KG1 (cell line): Measurements from ENCODE around the gene DOCK11.

Experiments
- DNase-seq: peaks from one replicate; lab custom pipeline; 2025; lab: John Stamatoyannopoulos, UW

The DOCK11 gene

GRCh38 chrX:118502161-118502789 is 6.7 kb downstream of the DOCK11 start:
- DNase-seq: peak; percentile 11

GRCh38 chrX:118503260-118504041 is 7.8 kb downstream of the DOCK11 start:
- peak; percentile 1 for DNase-seq

- no peak for DNase-seq
These were observed 9.0 kb downstream of the DOCK11 start for GRCh38 chrX:118504581-118504980.

- no peak for DNase-seq
These were observed 11.3 kb downstream of the DOCK11 start for GRCh38 chrX:118506805-118507480.

GRCh38 chrX:118507766-118508165 is 12.2 kb downstream of the DOCK11 start:
- DNase-seq: no peak

GRCh38 chrX:118508221-118508620 is 12.6 kb downstream of the DOCK11 start:
- DNase-seq: no peak

GRCh38 chrX:118508635-118509034 is 13.0 kb downstream of the DOCK11 start:
- DNase-seq: no peak

GRCh38 chrX:118510111-118510510 is 14.5 kb downstream of the DOCK11 start:
- no peak for DNase-seq

- DNase-seq: no peak
These were observed 17.7 kb downstream of the DOCK11 start for GRCh38 chrX:118513120-118513898.

- no peak for DNase-seq
These were observed 24.0 kb downstream of the DOCK11 start for GRCh38 chrX:118519411-118520215.

- no peak for DNase-seq
These were observed 24.9 kb downstream of the DOCK11 start for GRCh38 chrX:118520216-118521206.

- no peak for DNase-seq
These were observed 25.8 kb downstream of the DOCK11 start for GRCh38 chrX:118521435-118521834.

- DNase-seq: no peak
These were observed 26.8 kb downstream of the DOCK11 start for GRCh38 chrX:118522230-118522926.

GRCh38 chrX:118523920-118524319 is 28.3 kb downstream of the DOCK11 start:
- no peak for DNase-seq

GRCh38 chrX:118524344-118524743 is 28.7 kb downstream of the DOCK11 start:
- no peak for DNase-seq

- no peak for DNase-seq
These were observed 29.6 kb downstream of the DOCK11 start for GRCh38 chrX:118525174-118525730.

- DNase-seq: no peak
These were observed 30.5 kb downstream of the DOCK11 start for GRCh38 chrX:118526149-118526548.

- no peak for DNase-seq
These were observed 32.6 kb downstream of the DOCK11 start for GRCh38 chrX:118528071-118528737.
